Transverse colon (tissue), 4 donors: ENCODE measurements around the gene PRKCH. TPM values are rescaled to one million over a fixed set of nuclear protein-coding genes. Genes with fewer than 3 reads are reported as not detected.
A peak's percentile ranks its signal among the peaks of the same experiment; 100 is the strongest.

Experiments used
- DNase-seq: peaks from one replicate; pipeline ENCODE4 v3.0.0-alpha.2; 2019
- H3K27ac ChIP-seq, 4 donors: fragments of 200-600 bp; sonication (generic); 2 replicates each; pipeline ENCODE4 v1.5.1; 2016 to 2018; ENCODE audit warnings: inconsistent platforms in 4 of 4
- H3K27me3 ChIP-seq: fragments of 200-600 bp; sonication (generic); 2 replicates; pipeline ENCODE4 v1.5.1; 2017; ENCODE audit warnings: inconsistent platforms
- H3K36me3 ChIP-seq, 4 donors: fragments of 200-600 bp; sonication (generic); 2 replicates each; pipeline ENCODE4 v1.5.1; 2017 to 2019; ENCODE audit warnings: inconsistent platforms in 4 of 4
- H3K4me1 ChIP-seq, 4 donors: fragments of 200-600 bp; sonication (generic); 2 replicates each; pipeline ENCODE4 v1.5.1; 2017 to 2020; ENCODE audit warnings: inconsistent platforms in 4 of 4
- H3K4me3 ChIP-seq, 4 donors: fragments of 200-600 bp; sonication (generic); 1 replicate in 1 of 4; 2 replicates in 3 of 4; pipeline versions ENCODE4 v1.5.1 to v1.6.1; 2017 to 2019; ENCODE audit warnings: inconsistent platforms in 4 of 4
- H3K9me3 ChIP-seq, 2 donors: fragments of 200-600 bp; sonication (generic); 2 replicates each; pipeline ENCODE4 v1.5.1; 2017 to 2019; ENCODE audit warnings: inconsistent platforms in 2 of 2
- EP300 ChIP-seq: sonication (generic); formaldehyde crosslinking; IDR thresholded peaks from one replicate; pipeline ENCODE4 v1.6.1; 2017; ENCODE audit warnings: antibody characterized with exemption, low read depth
- POLR2A ChIP-seq: fragments of 450-650 bp; IDR thresholded peaks from one replicate; pipeline ENCODE4 v1.6.1; 2016; ENCODE audit warnings: antibody characterized with exemption, mild to moderate bottlenecking, moderate library complexity
- POLR2AphosphoS5 ChIP-seq, 3 donors: sonication (generic); formaldehyde crosslinking; IDR thresholded peaks; one replicate each; pipeline ENCODE4 v1.6.1; 2016; ENCODE audit warnings: antibody characterized with exemption in 3 of 3
- WGBS, 2 donors: methylation state at CpG; one replicate each; pipeline ENCODE4 v1.1.5; 2018; ENCODE audit warnings: low coverage in 1 of 2; 5-methylcytosine and 5-hydroxymethylcytosine counted together
- in situ Hi-C, 4 donors: fragments of 200-750 bp; cut with MboI; loops; one replicate each; pipeline versions ENCODE4 v1.15.0 to v1.15.1; 2017; ENCODE audit warnings: low sequenced_read_pairs in 3 of 4, low pct_ligation_motif_present in 1 of 4, low pct_unique_long_range_greater_than_20kb in 1 of 4
- intact Hi-C: fragments of 100-400 bp; cut with DNase I; formaldehyde crosslinking; loops from one replicate; pipeline ENCODE4 v1.15.1; 2023; ENCODE audit warnings: low total_unique reads
- total RNA-seq, 4 donors: library from RNA; depleted of rRNA; stranded (reverse); fragments of >200 nt; gene quantifications; one replicate each; pipeline ENCODE4 v1.1.0, GENCODE V29; 2016
- TF ChIP-seq, protein P1 (sequence below), 5 experiments: fragments of 200-600 bp in 3 of 5; fragments of 450-650 bp in 2 of 5; sonication (generic) in 3 of 5; IDR thresholded peaks; 1 replicate in 2 of 5; 2 replicates in 3 of 5; pipeline ENCODE4 v1.5.1; 2016 to 2017; ENCODE audit warnings: antibody characterized with exemption in 5 of 5, inconsistent platforms in 3 of 5, mild to moderate bottlenecking in 2 of 5, moderate library complexity in 1 of 5

PRKCH gene
- total RNA-seq, 4 donors from 2014 or later: 12.4 to 38.9 (median 27.0) TPM

- DNase-seq: no peak
- in situ Hi-C loops (no loop called here), intact Hi-C loops (no loop called here)
- Histone ChIP-seq H3K27ac (no peak overlapping the region), H3K9me3 (no peaks in the 10 kb centered on the region), H3K4me1 (no peaks in the 10 kb centered on the region), H3K4me3 (no peak overlapping the region), H3K36me3 (no peaks in the 10 kb centered on the region), H3K27me3 (no peaks in the 10 kb centered on the region)
- WGBS, 2 donors: 76 to 79% methylated on average over 2 of the region's 2 CpGs
- TF ChIP-seq POLR2A (no peak), POLR2AphosphoS5 (IDR thresholded peaks at IDR 0.05) (no peak), EP300 (no peak)
- TF ChIP-seq, protein P1, sequence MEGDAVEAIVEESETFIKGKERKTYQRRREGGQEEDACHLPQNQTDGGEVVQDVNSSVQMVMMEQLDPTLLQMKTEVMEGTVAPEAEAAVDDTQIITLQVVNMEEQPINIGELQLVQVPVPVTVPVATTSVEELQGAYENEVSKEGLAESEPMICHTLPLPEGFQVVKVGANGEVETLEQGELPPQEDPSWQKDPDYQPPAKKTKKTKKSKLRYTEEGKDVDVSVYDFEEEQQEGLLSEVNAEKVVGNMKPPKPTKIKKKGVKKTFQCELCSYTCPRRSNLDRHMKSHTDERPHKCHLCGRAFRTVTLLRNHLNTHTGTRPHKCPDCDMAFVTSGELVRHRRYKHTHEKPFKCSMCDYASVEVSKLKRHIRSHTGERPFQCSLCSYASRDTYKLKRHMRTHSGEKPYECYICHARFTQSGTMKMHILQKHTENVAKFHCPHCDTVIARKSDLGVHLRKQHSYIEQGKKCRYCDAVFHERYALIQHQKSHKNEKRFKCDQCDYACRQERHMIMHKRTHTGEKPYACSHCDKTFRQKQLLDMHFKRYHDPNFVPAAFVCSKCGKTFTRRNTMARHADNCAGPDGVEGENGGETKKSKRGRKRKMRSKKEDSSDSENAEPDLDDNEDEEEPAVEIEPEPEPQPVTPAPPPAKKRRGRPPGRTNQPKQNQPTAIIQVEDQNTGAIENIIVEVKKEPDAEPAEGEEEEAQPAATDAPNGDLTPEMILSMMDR (IDR thresholded peaks at IDR 0.05): no peak
Measured at GRCh38 chr14:61346221-61346620, 24.8 kb downstream of the PRKCH start.

DNA sequence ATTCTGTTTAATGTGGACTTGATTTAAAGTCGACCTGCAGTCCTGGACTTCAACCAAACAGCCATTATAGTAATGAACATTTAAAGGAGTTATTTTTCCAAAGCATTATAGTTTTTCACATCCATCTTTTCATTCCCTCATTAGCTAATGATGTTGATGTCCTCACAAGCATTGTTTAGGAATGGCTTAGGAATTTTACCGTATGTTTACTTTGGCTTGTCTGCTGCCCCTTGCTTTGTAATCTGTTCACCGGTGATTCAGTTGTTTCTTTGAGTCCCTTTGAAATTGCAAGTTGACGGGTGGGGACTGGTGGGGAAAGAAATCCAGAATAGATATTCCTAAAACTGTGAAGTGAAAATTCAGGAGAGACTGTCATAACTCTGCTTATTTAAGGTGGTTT is 25.4 kb downstream of the PRKCH start:
- TF ChIP-seq POLR2A: no peak
- TF ChIP-seq POLR2AphosphoS5 (IDR thresholded peaks at IDR 0.05): no peak
- no peak for TF ChIP-seq EP300
- TF ChIP-seq, protein P1 (IDR thresholded peaks at IDR 0.05): no peak
- Histone ChIP-seq H3K27ac (peak overlapping the region in 1 of 4 donors; percentile 37), H3K36me3 (no peaks in the 10 kb centered on the region), H3K4me3 (no peak overlapping the region), H3K4me1 (no peaks in the 10 kb centered on the region), H3K9me3 (no peaks in the 10 kb centered on the region), H3K27me3 (no peaks in the 10 kb centered on the region)
- intact Hi-C loops: no loop called here
- DNase-seq: no peak
- in situ Hi-C loops: no loop called here
- 72% methylated on average over 2 to 4 of the region's 4 CpGs for WGBS, 2 donors

DNA sequence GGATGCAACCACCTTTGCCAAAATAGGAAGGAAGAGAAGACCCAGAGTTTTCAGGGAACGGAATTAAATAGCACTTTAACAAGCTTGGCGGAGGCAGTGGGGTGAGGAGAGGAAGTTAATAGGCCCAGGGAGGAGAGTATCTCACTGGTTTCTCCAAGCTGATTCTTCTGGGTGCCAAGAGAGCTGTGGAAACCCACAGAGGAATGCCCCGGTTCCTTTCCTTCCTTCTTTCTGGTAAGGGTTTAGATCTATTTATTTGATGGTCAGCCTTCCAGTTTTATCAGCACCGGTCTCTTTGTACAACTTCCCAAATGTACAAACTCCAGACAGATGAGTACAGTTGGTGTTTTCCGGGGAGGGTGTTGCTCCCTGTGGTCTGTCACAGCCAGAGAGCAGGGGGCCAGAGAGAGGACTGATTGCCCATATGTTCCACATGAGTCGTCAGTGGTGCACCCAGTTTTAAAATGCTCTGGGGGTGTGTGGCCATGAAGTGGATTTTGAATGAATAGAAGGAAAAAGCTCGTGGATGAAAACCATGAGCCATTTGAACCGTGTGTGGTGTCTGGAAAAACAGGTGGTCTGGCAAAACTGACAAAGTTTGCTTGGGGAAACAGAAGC is 26.6 kb downstream of the PRKCH start:
- in situ Hi-C loops: no loop called here
- Histone ChIP-seq H3K4me1 (no peaks in the 10 kb centered on the region), H3K36me3 (no peaks in the 10 kb centered on the region), H3K27me3 (no peaks in the 10 kb centered on the region), H3K27ac (peak overlapping the region; percentile 7 to 37 (median 20)), H3K9me3 (no peaks in the 10 kb centered on the region), H3K4me3 (no peak overlapping the region)
- WGBS, 2 donors: 63 to 64% methylated on average over 5 to 8 of the region's 8 CpGs
- intact Hi-C loops: no loop called here
- TF ChIP-seq, protein P1 (IDR thresholded peaks at IDR 0.05): no peak
- TF ChIP-seq EP300 (no peak), POLR2A (no peak), POLR2AphosphoS5 (IDR thresholded peaks at IDR 0.05) (no peak)
- DNase-seq: no peak

DNA sequence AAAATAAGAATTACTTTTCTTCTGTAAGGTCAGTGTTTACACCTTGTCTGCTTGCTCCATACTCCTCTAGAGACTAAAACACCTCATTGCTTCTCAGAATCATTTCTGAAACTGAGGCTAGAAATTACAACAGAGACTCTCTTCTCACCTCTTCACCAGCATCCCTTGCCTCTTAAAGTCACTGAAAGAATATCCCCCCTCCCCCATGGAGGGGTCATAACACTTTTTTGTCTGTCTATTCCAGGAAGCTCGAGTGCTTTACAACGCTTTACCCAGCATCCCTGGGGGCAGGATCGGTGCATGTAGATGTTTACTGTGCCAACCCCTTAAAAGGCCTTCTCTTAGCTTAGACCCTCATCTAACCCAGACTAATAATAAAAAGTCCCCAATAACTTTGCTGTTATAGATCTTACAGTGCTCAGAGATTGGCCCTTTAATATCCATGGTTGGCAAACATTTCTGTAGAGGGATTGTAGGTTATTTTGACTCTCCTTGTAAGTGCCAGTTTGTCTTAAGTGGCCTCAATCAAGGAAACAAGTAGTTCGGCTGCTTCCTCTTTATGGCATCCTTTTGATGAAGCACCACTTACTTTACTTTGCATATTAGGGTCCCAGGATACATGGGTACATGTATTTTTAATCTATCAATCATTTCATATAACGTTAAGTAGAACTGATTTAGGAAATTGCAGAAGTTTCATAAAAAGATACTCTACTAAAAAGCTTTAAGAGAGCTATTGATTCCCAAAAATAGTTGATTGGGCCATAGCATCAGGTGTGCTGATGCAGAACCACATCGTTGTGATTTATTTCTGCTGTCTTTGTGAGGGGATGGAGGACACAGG is 29.3 kb downstream of the PRKCH start:
- Histone ChIP-seq H3K27me3 (no peaks in the 10 kb centered on the region), H3K27ac (peak overlapping the region in 1 of 4 donors; percentile 21), H3K9me3 (no peaks in the 10 kb centered on the region), H3K4me1 (no peaks in the 10 kb centered on the region), H3K36me3 (no peaks in the 10 kb centered on the region), H3K4me3 (no peak overlapping the region)
- no peak for TF ChIP-seq EP300
- 56 to 58% methylated on average over 6 of the region's 6 CpGs for WGBS, 2 donors
- no peak for DNase-seq
- in situ Hi-C loops: no loop called here
- intact Hi-C loops: no loop called here
